Measurements from ENCODE around the gene CX3CR1. TPM values are rescaled to one million over a fixed set of nuclear protein-coding genes. Genes with fewer than 3 reads are reported as not detected.
"Not testable (repeated sequence)": the region's sequence is repeated elsewhere in the genome, so short reads cannot be mapped to it uniquely, and the experiment has no call there.

The CX3CR1 gene
- total RNA-seq, 4 donors from 2014 or later: 0.19 to 0.63 TPM; not detected in 2

GRCh38 chr3:39241561-39241960 lies 38.3 kb downstream of the CX3CR1 start:
- ATAC-seq (ENCODE audit: low FRiP score) (no peak), DNase-seq (ENCODE audit: low spot score) (no peak)
- no peak for TF ChIP-seq CTCF (IDR thresholded peaks at IDR 0.05)

- ATAC-seq (ENCODE audit: low FRiP score) (no peak), DNase-seq (ENCODE audit: low spot score) (no peak)
- TF ChIP-seq CTCF (IDR thresholded peaks at IDR 0.05): no peak
Observed at GRCh38 chr3:39237027-39237426, 42.8 kb downstream of the CX3CR1 start.

- no peak for ATAC-seq (ENCODE audit: low FRiP score)
- DNase-seq (ENCODE audit: low spot score): no peak
- TF ChIP-seq CTCF (IDR thresholded peaks at IDR 0.05): no peak
Observed at GRCh38 chr3:39234651-39235050, 45.2 kb downstream of the CX3CR1 start.

- DNase-seq (ENCODE audit: low spot score): no peak
- TF ChIP-seq CTCF (IDR thresholded peaks at IDR 0.05): no peak
- no peak for ATAC-seq (ENCODE audit: low FRiP score)
Observed at GRCh38 chr3:39232859-39233258, 47.0 kb downstream of the CX3CR1 start.

GRCh38 chr3:39230453-39230852 lies 49.4 kb downstream of the CX3CR1 start:
- ATAC-seq (ENCODE audit: low FRiP score) (no peak), DNase-seq (ENCODE audit: low spot score) (no peak)
- no peak for TF ChIP-seq CTCF (IDR thresholded peaks at IDR 0.05)

- no peak for ATAC-seq (ENCODE audit: low FRiP score)
- TF ChIP-seq CTCF (IDR thresholded peaks at IDR 0.05): no peak
- DNase-seq (ENCODE audit: low spot score): no peak
Observed at GRCh38 chr3:39228496-39228895, 51.3 kb downstream of the CX3CR1 start.

GRCh38 chr3:39227596-39227995 lies 52.2 kb downstream of the CX3CR1 start:
- ATAC-seq (ENCODE audit: low FRiP score); DNase-seq (ENCODE audit: low spot score): not testable (repeated sequence)
